Transverse colon (tissue), 4 donors: ENCODE measurements around the gene DPH3. TPM values are rescaled to one million over a fixed set of nuclear protein-coding genes. Genes with fewer than 3 reads are reported as not detected.

Experiments
- DNase-seq: peaks from one replicate; pipeline ENCODE4 v3.0.0-alpha.2; 2019
- H3K27ac ChIP-seq, 4 donors: fragments of 200-600 bp; sonication (generic); 2 replicates each; pipeline ENCODE4 v1.5.1; 2016 to 2018; ENCODE audit warnings: inconsistent platforms in 4 of 4
- H3K27me3 ChIP-seq: fragments of 200-600 bp; sonication (generic); 2 replicates; pipeline ENCODE4 v1.5.1; 2017; ENCODE audit warnings: inconsistent platforms
- H3K36me3 ChIP-seq, 4 donors: fragments of 200-600 bp; sonication (generic); 2 replicates each; pipeline ENCODE4 v1.5.1; 2017 to 2019; ENCODE audit warnings: inconsistent platforms in 4 of 4
- H3K4me1 ChIP-seq, 4 donors: fragments of 200-600 bp; sonication (generic); 2 replicates each; pipeline ENCODE4 v1.5.1; 2017 to 2020; ENCODE audit warnings: inconsistent platforms in 4 of 4
- H3K4me3 ChIP-seq, 4 donors: fragments of 200-600 bp; sonication (generic); 1 replicate in 1 of 4; 2 replicates in 3 of 4; pipeline versions ENCODE4 v1.5.1 to v1.6.1; 2017 to 2019; ENCODE audit warnings: inconsistent platforms in 4 of 4
- H3K9me3 ChIP-seq, 2 donors: fragments of 200-600 bp; sonication (generic); 2 replicates each; pipeline ENCODE4 v1.5.1; 2017 to 2019; ENCODE audit warnings: inconsistent platforms in 2 of 2
- EP300 ChIP-seq: sonication (generic); formaldehyde crosslinking; IDR thresholded peaks from one replicate; pipeline ENCODE4 v1.6.1; 2017; ENCODE audit warnings: antibody characterized with exemption, low read depth
- POLR2A ChIP-seq: fragments of 450-650 bp; IDR thresholded peaks from one replicate; pipeline ENCODE4 v1.6.1; 2016; ENCODE audit warnings: antibody characterized with exemption, mild to moderate bottlenecking, moderate library complexity
- POLR2AphosphoS5 ChIP-seq, 3 donors: sonication (generic); formaldehyde crosslinking; IDR thresholded peaks; one replicate each; pipeline ENCODE4 v1.6.1; 2016; ENCODE audit warnings: antibody characterized with exemption in 3 of 3
- WGBS, 2 donors: methylation state at CpG; one replicate each; pipeline ENCODE4 v1.1.5; 2018; ENCODE audit warnings: low coverage in 1 of 2; 5-methylcytosine and 5-hydroxymethylcytosine counted together
- in situ Hi-C, 4 donors: fragments of 200-750 bp; cut with MboI; loops; one replicate each; pipeline versions ENCODE4 v1.15.0 to v1.15.1; 2017; ENCODE audit warnings: low sequenced_read_pairs in 3 of 4, low pct_ligation_motif_present in 1 of 4, low pct_unique_long_range_greater_than_20kb in 1 of 4
- intact Hi-C: fragments of 100-400 bp; cut with DNase I; formaldehyde crosslinking; loops from one replicate; pipeline ENCODE4 v1.15.1; 2023; ENCODE audit warnings: low total_unique reads
- total RNA-seq, 4 donors: library from RNA; depleted of rRNA; stranded (reverse); fragments of >200 nt; gene quantifications; one replicate each; pipeline ENCODE4 v1.1.0, GENCODE V29; 2016
- TF ChIP-seq, protein P1 (sequence below), 5 experiments: fragments of 200-600 bp in 3 of 5; fragments of 450-650 bp in 2 of 5; sonication (generic) in 3 of 5; IDR thresholded peaks; 1 replicate in 2 of 5; 2 replicates in 3 of 5; pipeline ENCODE4 v1.5.1; 2016 to 2017; ENCODE audit warnings: antibody characterized with exemption in 5 of 5, inconsistent platforms in 3 of 5, mild to moderate bottlenecking in 2 of 5, moderate library complexity in 1 of 5

The DPH3 gene
- total RNA-seq, 4 donors from 2014 or later: 5.0 to 22.4 (median 12.4) TPM

DNA sequence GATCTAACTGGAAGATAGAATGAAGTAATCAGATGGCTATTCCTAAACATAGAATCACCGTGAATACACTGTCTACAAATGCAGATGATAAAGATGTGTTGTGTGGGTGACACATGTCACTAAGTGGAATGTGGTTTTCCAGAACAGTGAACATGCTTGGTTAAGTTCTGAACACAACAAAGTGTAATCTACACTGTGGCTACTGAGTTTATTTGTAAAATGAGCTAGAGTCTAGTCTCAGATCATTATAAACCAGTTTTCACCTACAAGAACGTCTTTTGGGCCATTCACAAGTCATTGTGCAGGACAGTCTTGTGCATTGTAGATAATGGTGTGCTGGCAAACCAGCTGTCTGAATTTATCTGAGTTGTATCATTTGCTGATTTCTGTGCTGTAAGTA is 35.6 kb upstream of the DPH3 start:
- no peak for TF ChIP-seq EP300
- TF ChIP-seq POLR2A: no peak
- no peak for TF ChIP-seq POLR2AphosphoS5 (IDR thresholded peaks at IDR 0.05)
- TF ChIP-seq, protein P1, sequence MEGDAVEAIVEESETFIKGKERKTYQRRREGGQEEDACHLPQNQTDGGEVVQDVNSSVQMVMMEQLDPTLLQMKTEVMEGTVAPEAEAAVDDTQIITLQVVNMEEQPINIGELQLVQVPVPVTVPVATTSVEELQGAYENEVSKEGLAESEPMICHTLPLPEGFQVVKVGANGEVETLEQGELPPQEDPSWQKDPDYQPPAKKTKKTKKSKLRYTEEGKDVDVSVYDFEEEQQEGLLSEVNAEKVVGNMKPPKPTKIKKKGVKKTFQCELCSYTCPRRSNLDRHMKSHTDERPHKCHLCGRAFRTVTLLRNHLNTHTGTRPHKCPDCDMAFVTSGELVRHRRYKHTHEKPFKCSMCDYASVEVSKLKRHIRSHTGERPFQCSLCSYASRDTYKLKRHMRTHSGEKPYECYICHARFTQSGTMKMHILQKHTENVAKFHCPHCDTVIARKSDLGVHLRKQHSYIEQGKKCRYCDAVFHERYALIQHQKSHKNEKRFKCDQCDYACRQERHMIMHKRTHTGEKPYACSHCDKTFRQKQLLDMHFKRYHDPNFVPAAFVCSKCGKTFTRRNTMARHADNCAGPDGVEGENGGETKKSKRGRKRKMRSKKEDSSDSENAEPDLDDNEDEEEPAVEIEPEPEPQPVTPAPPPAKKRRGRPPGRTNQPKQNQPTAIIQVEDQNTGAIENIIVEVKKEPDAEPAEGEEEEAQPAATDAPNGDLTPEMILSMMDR (IDR thresholded peaks at IDR 0.05): no peak
- Histone ChIP-seq H3K9me3 (no peaks in the 10 kb centered on the region), H3K4me3 (no peak overlapping the region), H3K36me3 (peaks cover 0 to 38% (median 11%) of the 10 kb centered on the region in 4 donors), H3K27me3 (no peaks in the 10 kb centered on the region), H3K4me1 (no peaks in the 10 kb centered on the region), H3K27ac (peak overlapping the region in 3 of 4 donors; percentile 2 to 42 (median 42))
- no peak for DNase-seq
- intact Hi-C loops (no loop called here), in situ Hi-C loops (no loop called here)
- 67 to 88% methylated on average over 1 to 2 of the region's 2 CpGs for WGBS, 2 donors

DNA sequence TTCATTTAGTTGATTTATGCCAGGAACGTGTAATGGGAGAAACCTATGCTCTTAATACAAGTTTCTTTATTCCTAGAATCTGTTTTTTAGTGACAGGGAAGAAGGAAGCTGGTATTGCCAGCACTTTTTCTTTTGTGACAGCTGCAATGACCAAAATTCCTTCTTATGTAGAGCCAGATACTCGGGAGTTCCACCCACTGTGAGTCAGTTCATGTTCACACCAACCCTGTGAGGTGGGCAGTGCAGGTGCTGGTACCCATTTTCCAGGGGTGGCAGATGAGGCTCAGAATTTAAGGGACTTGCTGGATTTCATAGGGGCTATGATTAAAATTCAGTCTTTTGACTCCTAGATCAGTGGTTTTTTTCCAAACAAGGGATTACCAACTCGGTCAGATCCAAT is 35.0 kb upstream of the DPH3 start:
- H3K4me1 ChIP-seq: no peaks in the 10 kb centered on the region
- H3K36me3 ChIP-seq: peaks cover 0 to 40% (median 14%) of the 10 kb centered on the region in 4 donors
- in situ Hi-C loops (no loop called here), intact Hi-C loops (no loop called here)
- no peaks in the 10 kb centered on the region for H3K9me3 ChIP-seq
- H3K4me3 ChIP-seq: no peak overlapping the region
- no peaks in the 10 kb centered on the region for H3K27me3 ChIP-seq
- H3K27ac ChIP-seq: peak overlapping the region in 3 of 4 donors; percentile 2 to 29 (median 8)
- 80 to 94% methylated on average over 2 to 3 of the region's 3 CpGs for WGBS, 2 donors
- no peak for DNase-seq
- TF ChIP-seq POLR2A: no peak
- TF ChIP-seq, protein P1 (IDR thresholded peaks at IDR 0.05): no peak
- TF ChIP-seq POLR2AphosphoS5 (IDR thresholded peaks at IDR 0.05): no peak
- TF ChIP-seq EP300: no peak

DNA sequence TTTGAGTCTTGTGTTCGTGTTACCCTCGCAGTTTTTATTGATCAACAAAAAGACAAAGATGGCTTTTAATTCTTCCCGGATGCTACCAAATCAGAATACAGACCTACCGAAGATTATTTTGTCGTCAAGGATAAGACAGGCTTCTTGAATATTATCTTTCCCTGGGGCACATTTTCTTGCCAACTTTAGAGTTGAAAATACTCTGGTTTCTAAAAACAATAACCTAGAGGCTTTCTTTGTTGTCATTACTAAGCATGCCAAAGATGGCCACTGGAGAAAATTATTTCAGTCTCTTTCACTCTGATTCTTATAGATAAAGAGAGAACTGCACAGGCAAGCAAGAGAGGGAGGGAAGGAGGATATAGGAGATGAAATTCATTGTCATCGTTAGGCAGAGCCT is 34.1 kb upstream of the DPH3 start:
- H3K27ac ChIP-seq: peak overlapping the region in 2 of 4 donors; percentile 0 to 6
- H3K4me3 ChIP-seq: no peak overlapping the region
- in situ Hi-C loops: no loop called here
- no peaks in the 10 kb centered on the region for H3K4me1 ChIP-seq
- DNase-seq: no peak
- TF ChIP-seq POLR2AphosphoS5 (IDR thresholded peaks at IDR 0.05) (no peak), POLR2A (no peak), EP300 (no peak)
- TF ChIP-seq, protein P1 (IDR thresholded peaks at IDR 0.05): no peak
- H3K9me3 ChIP-seq: peaks cover 0 to 1% of the 10 kb centered on the region in 2 donors
- intact Hi-C loops: no loop called here
- WGBS, 2 donors: 67 to 85% methylated on average over 5 to 6 of the region's 6 CpGs
- peaks cover 0 to 40% (median 14%) of the 10 kb centered on the region in 4 donors for H3K36me3 ChIP-seq
- H3K27me3 ChIP-seq: no peaks in the 10 kb centered on the region

DNA sequence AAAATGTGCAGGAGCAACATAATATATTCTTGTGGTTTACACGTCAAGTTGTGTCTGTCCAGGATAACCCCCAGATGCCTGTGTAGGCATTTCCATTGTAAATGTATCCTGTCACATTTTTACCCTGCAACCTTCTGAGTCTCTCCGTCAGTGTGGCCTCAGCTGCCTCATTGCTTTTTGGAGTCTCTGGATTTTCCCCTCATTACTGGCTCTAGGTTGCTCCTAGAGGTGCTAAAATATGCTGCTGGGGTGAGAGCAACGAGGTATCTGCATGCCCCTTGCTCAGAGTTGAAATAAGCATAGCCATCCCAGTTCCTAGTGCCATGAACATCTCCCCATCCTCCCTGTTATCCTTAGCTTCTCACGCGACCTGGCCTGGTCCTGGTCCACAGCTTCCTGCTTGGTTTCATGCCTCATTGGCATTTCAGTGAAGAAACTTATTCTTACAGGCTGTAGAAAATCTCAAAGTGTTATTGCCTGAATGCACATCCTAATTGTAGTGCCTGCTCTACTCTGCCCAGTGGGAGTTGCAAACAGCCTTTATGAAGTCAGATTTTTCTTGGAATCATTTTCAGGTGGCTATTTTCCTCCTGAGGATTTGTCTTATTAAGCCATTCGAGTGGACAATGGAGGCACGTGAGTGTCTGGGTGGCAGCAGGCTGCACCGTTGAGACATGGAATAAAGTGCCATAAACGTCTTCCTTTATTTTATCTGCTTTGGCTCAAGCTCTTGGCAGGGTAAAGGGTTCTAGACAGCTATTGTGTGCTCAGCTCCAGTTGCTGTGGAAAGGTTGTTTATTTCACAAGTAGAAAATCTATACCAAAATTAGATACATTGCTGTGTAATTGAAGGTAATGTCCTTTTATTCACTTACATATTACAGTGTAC is 33.5 kb upstream of the DPH3 start:
- H3K9me3 ChIP-seq: peaks cover 0 to 6% of the 10 kb centered on the region in 2 donors
- in situ Hi-C loops (no loop called here), intact Hi-C loops (no loop called here)
- peak overlapping the region in 2 of 4 donors; percentile 0 to 6 for H3K27ac ChIP-seq
- no peaks in the 10 kb centered on the region for H3K4me1 ChIP-seq
- WGBS, 2 donors: 71 to 93% methylated on average over 5 to 9 of the region's 9 CpGs
- TF ChIP-seq POLR2AphosphoS5 (IDR thresholded peaks at IDR 0.05): no peak
- TF ChIP-seq POLR2A: no peak
- TF ChIP-seq EP300: no peak
- TF ChIP-seq, protein P1 (IDR thresholded peaks at IDR 0.05): no peak
- DNase-seq: no peak
- no peaks in the 10 kb centered on the region for H3K27me3 ChIP-seq
- no peak overlapping the region for H3K4me3 ChIP-seq
- peaks cover 0 to 42% (median 14%) of the 10 kb centered on the region in 4 donors for H3K36me3 ChIP-seq
